Activated gamma-delta T cell treated with Interleukin-2 at 50 U/mL for 16 hours (primary cell): ENCODE data around the gene TRPM7.
"Not testable (repeated sequence)": the region's sequence is repeated elsewhere in the genome, so short reads cannot be mapped to it uniquely, and the experiment has no call there.

Experiments used
- DNase-seq: peaks from one replicate; pipeline ENCODE4 v3.0.0-alpha.2; 2020

TRPM7 gene

GRCh38 chr15:50653156-50653743 lies 33.3 kb downstream of the TRPM7 start:
- no peak for DNase-seq

- no peak for DNase-seq
Observed at GRCh38 chr15:50652671-50653070, 33.9 kb downstream of the TRPM7 start.

DNA sequence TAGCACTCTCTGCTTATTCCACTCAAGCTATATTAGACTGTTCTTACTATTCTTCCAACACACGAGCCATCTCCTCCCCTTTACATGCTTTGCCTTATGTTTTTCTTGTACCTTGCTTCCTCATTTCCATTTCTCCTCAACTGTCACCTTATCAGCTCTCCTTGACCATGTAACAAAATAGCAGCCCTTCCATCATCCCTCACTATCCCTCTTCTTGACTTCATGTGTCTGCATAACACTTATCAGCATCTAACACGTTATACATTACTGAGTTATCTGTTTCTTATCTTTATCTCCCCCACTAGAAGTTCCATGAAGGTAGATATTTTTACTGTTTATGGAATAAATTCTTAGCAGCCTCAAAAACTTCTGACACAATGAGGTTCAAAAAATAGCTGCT lies 45.3 kb downstream of the TRPM7 start:
- no peak for DNase-seq

DNA sequence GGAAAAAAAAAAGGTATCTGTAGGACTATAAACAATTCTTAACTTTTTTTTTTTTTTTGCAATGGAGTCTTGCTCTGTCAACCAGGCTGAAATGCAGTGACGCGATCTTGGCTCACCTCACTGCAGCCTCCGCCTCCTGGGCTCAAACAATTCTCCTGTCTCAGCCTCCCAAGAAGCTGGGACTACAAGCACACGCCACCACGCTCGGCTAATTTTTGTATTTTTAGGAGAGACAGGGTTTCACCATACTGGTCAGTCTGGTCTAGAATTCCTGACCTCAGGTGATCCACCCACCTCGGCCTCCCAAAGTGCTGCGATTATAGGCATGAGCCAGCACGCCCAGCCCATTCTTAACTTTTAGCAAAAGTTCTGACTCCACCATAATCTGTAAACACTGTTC lies 50.5 kb downstream of the TRPM7 start:
- DNase-seq, result no peak

DNA sequence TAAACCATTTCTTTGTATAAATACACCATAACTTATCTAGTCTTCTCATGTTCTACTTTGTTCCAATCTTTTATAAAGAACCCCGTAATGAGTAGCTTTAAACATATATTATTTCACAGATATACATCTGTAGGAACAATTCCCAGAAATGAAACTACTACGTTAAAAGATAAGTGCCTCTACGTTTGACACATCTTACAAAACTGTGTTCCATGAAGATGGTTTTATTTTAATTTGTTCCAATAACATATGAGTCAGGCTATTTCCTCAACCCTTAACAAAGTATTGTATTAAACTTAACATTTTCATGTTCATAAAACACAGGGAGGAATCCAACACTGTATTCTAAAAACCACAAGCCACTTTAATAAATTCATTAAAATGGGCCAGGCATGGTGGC lies 52.9 kb downstream of the TRPM7 start:
- no peak for DNase-seq

DNA sequence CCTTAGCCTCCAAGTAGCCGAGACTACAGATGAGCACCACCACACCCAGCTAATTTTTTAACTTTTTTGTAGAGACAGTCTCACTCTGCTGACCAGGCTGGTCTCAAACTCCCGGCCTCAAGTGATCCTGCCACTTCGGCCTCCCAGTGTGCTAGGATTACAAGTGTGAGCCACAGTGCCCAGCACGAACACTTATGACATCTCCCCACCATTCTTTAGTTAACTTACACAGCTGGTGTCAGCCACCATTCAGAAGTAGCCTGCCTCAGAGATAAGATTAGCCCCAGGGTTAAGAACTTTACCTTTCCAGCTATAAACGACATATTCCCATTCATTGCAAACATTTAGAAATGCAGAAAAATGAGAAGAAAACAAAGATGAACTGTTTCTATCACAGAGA lies 58.2 kb downstream of the TRPM7 start:
- DNase-seq, result no peak

DNA sequence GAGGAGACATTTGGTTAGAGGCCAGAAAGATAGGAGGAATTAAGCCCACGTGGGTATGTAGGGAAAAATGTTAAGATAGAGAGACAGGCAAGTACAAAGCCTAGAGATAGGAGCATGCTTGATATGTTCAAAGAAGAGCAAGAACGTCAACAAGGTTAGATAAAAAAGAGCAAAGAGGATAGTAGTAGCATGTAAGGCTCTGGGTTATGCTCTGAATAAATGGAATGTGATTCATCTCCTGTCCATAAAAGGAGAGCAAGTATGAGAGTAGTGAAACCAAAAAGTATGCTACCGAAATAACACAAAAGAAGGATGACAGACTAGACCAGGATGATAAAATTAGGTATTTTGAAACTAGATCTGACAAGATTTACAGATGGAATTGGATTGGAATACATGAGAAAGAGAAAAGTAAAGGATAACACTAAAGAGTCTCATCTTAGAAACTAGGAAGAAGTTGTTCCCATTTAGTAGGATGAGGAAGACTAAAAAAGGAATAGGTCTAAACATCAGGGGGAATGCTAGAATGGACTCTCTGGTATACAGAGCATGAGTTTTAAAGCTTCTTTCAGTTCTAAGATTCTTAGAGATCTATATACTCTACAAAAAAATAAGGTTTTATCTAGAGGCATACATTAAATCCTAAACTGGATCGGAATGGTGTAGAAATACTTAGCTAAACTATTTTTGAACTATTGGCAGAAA lies 59.1 kb downstream of the TRPM7 start:
- no peak for DNase-seq

DNA sequence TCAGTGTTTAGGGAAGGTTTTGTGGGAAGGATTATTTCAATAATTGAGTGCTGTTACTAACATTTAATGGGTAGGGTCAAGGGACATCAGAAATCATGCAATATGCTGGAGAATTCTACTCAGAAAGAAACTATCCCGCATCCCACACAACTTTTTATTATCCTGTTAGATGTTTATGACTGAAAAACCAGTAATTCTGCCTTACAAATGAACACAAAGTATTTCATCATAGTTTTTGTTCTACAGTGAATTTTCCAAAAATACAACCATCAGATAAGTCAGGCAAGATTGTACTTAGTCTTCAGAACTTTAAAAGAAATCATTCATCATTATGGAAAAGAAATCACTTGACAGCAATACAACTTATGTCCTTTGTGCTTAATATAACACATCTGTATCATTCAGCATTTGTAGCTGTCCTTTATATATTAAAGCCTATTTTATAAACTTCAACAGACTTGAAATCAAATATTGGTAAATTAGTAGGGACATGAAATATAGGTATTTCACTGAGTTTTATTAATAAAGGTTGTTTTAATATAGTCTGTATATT lies 61.9 kb downstream of the TRPM7 start:
- DNase-seq, result no peak

DNA sequence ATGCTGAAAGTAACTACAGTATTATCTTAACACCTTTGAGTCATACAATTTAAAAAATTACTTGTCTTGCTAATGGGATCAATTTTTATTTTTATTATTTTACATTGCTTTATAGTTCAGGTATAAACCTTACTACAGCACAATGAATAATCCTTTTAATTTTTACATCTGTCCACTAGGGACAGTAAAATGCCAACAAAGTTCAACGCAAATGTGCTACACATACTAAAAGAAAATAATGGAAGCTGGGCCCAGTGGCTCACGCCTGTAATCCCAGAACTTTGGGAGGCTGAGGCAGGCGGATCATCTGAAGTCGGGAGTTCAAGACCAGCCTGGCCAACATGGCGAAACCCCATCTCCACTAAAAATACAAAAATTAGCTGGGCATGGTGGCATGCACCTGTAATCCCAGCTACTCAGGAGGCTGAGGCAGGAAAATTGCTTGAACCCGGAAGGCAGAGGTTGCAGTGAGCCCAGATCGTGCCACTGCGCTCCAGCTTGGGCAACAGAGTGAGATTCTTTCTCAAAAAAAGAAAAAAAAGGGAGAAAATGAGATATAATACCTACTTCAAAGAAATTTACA lies 64.1 kb downstream of the TRPM7 start:
- not testable (repeated sequence) for DNase-seq

DNA sequence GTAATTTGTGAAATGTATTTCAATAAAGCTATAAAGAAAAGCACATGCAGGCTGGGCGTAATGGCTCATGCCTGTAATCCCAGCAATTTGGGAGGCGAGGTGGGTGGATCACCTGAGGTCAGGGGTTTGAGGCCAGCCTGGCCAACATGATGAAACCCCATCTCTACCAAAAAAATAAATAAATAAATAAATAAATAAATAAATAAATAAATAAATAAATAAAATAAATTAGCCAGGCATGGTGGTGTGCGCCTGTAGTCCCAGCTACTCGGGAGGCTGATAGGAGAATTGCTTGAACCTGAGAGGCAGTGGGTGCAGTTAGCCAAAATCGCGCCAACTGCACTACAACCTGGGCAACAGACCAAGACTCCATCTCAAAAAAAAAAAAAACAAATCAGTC lies 69.6 kb downstream of the TRPM7 start:
- DNase-seq, result not testable (repeated sequence)

GRCh38 chr15:50616554-50616953 lies 70.0 kb downstream of the TRPM7 start:
- DNase-seq, result not testable (repeated sequence)

DNA sequence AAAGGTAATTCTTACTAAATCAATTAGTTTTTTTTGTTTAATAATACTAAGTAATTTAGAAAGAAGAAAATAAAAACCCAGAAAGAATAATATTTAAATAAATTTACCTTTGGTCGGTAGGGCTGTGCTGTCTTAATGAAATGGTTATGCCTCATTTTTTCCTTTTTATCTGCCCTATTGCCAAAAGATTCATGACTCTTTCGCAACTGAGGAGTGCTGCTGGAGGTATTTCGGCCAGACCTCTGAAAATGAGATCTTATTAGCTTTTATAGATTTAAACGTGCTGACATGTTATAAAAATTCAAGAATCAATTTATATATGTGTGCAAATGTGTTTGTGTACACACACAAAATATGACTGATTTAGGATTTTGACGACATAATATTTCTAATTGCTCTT lies 73.0 kb downstream of the TRPM7 start:
- DNase-seq, result no peak

DNA sequence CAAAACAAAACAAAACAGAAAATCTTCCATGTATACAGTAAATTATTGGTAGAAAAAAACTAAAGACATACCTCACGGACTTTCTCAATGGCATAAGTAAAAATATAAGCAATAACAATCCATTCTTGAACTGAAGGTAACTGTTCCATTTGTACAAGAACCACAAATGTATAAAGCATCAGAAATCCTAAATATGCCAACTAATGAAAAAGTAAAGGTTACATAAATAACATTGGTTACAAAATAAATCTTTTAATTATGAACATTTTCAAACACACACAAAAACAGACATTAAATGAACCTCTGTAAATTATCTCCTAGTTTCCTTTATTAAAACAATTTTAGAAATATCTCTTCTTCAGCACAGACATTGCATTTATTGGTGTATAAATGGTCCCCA lies 79.5 kb downstream of the TRPM7 start:
- DNase-seq, result no peak

GRCh38 chr15:50605462-50605861 lies 81.1 kb downstream of the TRPM7 start:
- no peak for DNase-seq

DNA sequence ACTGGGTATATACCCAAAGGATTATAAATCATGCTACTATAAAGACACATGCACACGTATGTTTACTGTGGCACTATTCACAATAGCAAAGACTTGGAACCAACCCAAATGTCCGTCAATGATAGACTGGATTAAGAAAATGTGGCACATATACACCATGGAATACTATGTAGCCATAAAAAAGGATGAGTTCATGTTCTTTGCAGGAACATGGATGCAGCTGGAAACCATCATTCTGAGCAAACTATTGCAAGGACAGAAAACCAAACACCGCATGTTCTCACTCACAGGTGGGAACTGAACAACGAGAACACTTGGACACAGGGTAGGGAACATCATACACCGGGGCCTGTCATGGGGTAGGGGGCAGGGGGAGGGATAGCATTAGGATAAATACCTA lies 84.6 kb downstream of the TRPM7 start:
- not testable (repeated sequence) for DNase-seq

- no peak for DNase-seq
Observed at GRCh38 chr15:50594311-50594710, 92.3 kb downstream of the TRPM7 start.

- DNase-seq, result no peak
Observed at GRCh38 chr15:50593761-50594160, 92.8 kb downstream of the TRPM7 start.

- no peak for DNase-seq
Observed at GRCh38 chr15:50590288-50590687, 96.3 kb downstream of the TRPM7 start.

GRCh38 chr15:50577492-50577891 lies 109.1 kb downstream of the TRPM7 start:
- no peak for DNase-seq

GRCh38 chr15:50576166-50576565 lies 110.4 kb downstream of the TRPM7 start:
- no peak for DNase-seq

GRCh38 chr15:50573842-50574241 lies 112.8 kb downstream of the TRPM7 start:
- DNase-seq, result not testable (repeated sequence)

GRCh38 chr15:50563756-50564155 lies 122.8 kb downstream of the TRPM7 start:
- DNase-seq, result no peak

DNA sequence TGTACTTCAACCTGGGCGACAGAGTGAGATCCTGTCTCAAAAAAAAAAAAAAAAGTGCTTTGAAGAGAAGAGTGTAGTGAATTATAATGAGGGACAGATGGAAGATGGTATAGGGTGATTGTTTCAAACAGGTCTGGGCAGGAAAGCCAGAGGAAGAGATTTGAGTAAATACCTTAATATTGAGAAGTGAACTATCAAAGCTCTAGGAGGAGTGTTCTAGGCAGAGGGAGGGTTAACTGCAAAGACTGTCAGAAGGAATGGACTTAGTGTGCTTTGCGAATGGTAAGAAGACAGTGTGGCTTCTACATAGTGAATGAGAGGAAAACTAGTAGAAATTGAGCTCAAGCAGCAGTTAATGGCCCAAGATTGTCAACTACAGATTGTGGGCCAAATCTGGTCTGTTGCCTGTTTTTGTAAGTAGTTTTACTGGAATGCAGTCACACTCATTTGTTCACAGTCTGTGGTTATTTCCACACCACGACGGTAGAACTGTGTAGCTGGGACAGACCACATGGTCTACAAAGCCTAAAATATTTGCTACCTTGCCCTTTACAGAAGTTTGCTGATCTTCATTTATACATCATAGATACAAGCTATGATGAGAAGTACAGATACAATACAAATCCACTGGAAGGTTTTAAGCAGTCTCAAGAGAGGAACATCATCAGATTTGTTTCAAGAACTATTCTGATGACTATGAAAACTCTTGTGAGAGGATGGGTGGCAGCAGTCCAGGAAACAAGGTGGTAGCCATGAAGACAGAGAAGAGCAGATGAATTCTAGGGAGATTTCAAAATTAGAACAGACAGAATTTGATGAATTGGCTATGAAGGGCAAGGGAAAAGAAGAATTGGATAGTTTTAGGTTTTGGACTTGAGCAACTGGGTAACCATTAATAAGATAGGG lies 123.6 kb downstream of the TRPM7 start:
- no peak for DNase-seq
